ENCODE measurements around the gene PROSER2.

PROSER2 gene

GRCh38 chr10:11906714-11907113 lies 83.6 kb downstream of the PROSER2 start:
- DNase-seq (ENCODE audit: low read depth in 4 of 4, low spot score in 1 of 4), result no peak

DNA sequence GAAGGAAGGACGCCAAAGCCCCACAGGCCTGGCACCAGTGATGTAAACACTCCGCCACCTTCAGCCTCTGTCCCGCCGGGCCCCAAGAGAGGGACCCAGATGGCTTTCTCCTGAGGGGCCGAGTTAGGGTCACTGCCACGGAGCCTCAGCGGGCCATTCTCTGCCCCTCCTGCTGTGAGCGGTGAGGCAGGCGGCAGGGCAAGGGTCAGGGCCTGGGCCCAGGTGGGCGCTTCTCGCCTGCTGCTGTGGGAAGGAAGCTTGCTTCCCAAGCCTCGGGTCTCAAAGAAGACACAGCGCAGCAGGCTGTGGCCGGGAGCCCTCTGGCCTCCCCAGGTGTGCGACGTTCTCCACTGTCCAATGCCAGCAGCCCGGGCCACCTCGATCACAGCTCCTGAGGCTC lies 84.8 kb downstream of the PROSER2 start:
- DNase-seq (ENCODE audit: low read depth in 4 of 4, low spot score in 1 of 4), result no peak

GRCh38 chr10:11908536-11908935 lies 85.4 kb downstream of the PROSER2 start:
- DNase-seq (ENCODE audit: low read depth in 4 of 4, low spot score in 1 of 4), result no peak

DNA sequence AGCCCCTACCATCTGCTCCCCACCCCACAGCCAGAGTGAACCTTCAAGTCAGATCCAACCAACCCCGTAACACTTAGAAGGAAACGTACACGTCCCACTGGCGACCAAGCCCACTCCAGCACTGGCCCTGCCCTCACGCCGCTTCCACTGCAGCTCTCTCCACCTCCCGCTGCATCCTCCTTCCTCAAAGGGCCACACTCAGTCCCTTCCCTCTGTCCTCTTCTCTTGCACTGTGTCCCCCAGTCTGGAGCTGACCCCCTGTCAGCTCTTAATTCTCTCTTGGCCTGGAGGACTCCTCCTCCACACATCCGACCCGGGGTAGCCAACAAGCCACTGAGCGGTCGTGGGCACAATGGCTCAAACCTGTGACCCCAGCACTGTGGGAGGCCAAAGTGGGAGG lies 85.8 kb downstream of the PROSER2 start:
- DNase-seq (ENCODE audit: low read depth in 4 of 4, low spot score in 1 of 4), result no peak

GRCh38 chr10:11909618-11910017 lies 86.5 kb downstream of the PROSER2 start:
- DNase-seq (ENCODE audit: low read depth in 4 of 4, low spot score in 1 of 4), result no peak

GRCh38 chr10:11910102-11910501 lies 86.9 kb downstream of the PROSER2 start:
- DNase-seq (ENCODE audit: low read depth in 4 of 4, low spot score in 1 of 4), result no peak

DNA sequence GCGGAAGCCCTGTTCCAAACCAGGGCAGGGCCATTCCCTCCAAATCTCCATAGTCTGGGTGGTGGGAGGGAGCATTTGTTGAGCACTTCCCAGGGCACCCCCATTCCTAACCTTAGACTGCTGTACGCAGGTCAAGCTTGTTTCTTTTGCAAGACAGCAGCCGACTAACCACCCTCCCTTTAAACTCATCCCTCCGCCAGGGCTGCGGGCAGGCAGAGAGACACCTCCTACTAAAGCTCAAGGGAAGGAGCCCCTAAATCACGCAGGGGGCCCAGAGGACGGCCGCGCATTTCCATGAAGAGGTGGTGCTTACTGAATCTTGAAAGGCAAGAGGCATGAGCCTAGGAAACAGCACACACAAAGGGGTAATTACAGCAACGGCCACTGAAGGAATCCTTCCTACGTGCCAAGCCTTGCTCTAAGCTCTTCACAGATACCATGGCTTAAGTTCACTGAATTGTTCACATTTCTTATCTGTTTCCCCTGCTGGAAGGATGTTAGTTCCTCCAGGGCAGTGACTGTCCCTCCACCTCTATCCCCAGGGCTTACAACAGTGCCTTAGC lies 90.0 kb downstream of the PROSER2 start:
- no peak for DNase-seq (ENCODE audit: low read depth in 4 of 4, low spot score in 1 of 4)

- no peak for DNase-seq (ENCODE audit: low read depth in 4 of 4, low spot score in 1 of 4)
Measured at GRCh38 chr10:11918384-11918783, 95.2 kb downstream of the PROSER2 start.

- no peak for DNase-seq (ENCODE audit: low read depth in 4 of 4, low spot score in 1 of 4)
Measured at GRCh38 chr10:11919271-11919670, 96.1 kb downstream of the PROSER2 start.
